GM21390 (cell line): ENCODE data around the gene SLC45A1.

Experiments used
- ATAC-seq: cut with Tn5 transposase; IDR thresholded peaks from one replicate; pipeline ENCODE4 v1.9.1; 2021; ENCODE audit not compliant: unreplicated experiment

Gene SLC45A1

GRCh38 chr1:8352471-8352845 lies 34.5 kb downstream of the SLC45A1 start:
- no peak for ATAC-seq

- ATAC-seq, result no peak
Observed at GRCh38 chr1:8352886-8353785, 35.2 kb downstream of the SLC45A1 start.

- ATAC-seq, result no peak
Observed at GRCh38 chr1:8354038-8354437, 36.1 kb downstream of the SLC45A1 start.

- no peak for ATAC-seq
Observed at GRCh38 chr1:8355439-8356255, 37.7 kb downstream of the SLC45A1 start.

- no peak for ATAC-seq
Observed at GRCh38 chr1:8356256-8357209, 38.6 kb downstream of the SLC45A1 start.

GRCh38 chr1:8357329-8358101 lies 39.6 kb downstream of the SLC45A1 start:
- no peak for ATAC-seq

- ATAC-seq, result no peak
Observed at GRCh38 chr1:8358241-8358896, 40.5 kb downstream of the SLC45A1 start.

GRCh38 chr1:8358897-8359616 lies 41.1 kb downstream of the SLC45A1 start:
- ATAC-seq, result no peak

GRCh38 chr1:8359617-8360481 lies 41.9 kb downstream of the SLC45A1 start:
- ATAC-seq, result no peak

- no peak for ATAC-seq
Observed at GRCh38 chr1:8360493-8361197, 42.7 kb downstream of the SLC45A1 start.

- no peak for ATAC-seq
Observed at GRCh38 chr1:8361198-8361849, 43.4 kb downstream of the SLC45A1 start.

GRCh38 chr1:8362701-8363101 lies 44.8 kb downstream of the SLC45A1 start:
- no peak for ATAC-seq

- ATAC-seq, result no peak
Observed at GRCh38 chr1:8363186-8363766, 45.4 kb downstream of the SLC45A1 start.

- ATAC-seq, result no peak
Observed at GRCh38 chr1:8363767-8364301, 45.9 kb downstream of the SLC45A1 start.

GRCh38 chr1:8364528-8365442 lies 46.9 kb downstream of the SLC45A1 start:
- ATAC-seq, result no peak
